ENCODE results near the gene EEFSEC.

- TF ChIP-seq CTCF (IDR thresholded peaks at IDR 0.05 in 8 of 11, conservative IDR thresholded peaks at IDR 0.05 in 3 of 11) (no peak), POLR2A (IDR thresholded peaks at IDR 0.05) (no peak), POLR2AphosphoS5 (IDR thresholded peaks at IDR 0.05) (no peak)
These were observed 116.5 kb downstream of the EEFSEC start for GRCh38 chr3:128269796-128270195.
